Keratinocyte (primary cell): Measurements from ENCODE around the gene VANGL1. TPM values are rescaled to one million over a fixed set of nuclear protein-coding genes. Genes with fewer than 3 reads are reported as not detected.

Source experiments
- DNase-seq: peaks from one replicate; pipeline ENCODE4 v3.0.0-alpha.2; 2011; ENCODE audit warnings: low read depth, missing footprints, low spot score
- FAIRE-seq: peaks from 2 replicates; lab custom pipeline; 2011; peaks lifted over from hg19 to GRCh38; lab: Jason Lieb, UNC
- H2AFZ ChIP-seq: 2 replicates; pipeline ENCODE4 v1.6.0; 2012; ENCODE audit warnings: low read length, control low read depth, inconsistent platforms; ENCODE audit not compliant: control insufficient read depth
- H3K27ac ChIP-seq: 2 replicates; pipeline ENCODE4 v1.5.1; 2011; ENCODE audit warnings: low read length; ENCODE audit not compliant: control insufficient read depth, insufficient read depth
- H3K27me3 ChIP-seq: 3 replicates; pipeline ENCODE4 v1.6.0; 2011; ENCODE audit warnings: low read length; ENCODE audit not compliant: control insufficient read depth, insufficient read depth; ENCODE audit errors: extremely low read depth
- H3K36me3 ChIP-seq, 2 experiments: 2 replicates in 1 of 2; 3 replicates in 1 of 2; pipeline ENCODE4 v1.5.1; 2011; ENCODE audit warnings: low read length in 2 of 2, mild to moderate bottlenecking in 1 of 2; ENCODE audit not compliant: control insufficient read depth in 2 of 2, insufficient read depth in 2 of 2; ENCODE audit errors: extremely low read depth in 1 of 2
- H3K4me1 ChIP-seq: 3 replicates; pipeline ENCODE4 v1.5.1; 2011; ENCODE audit warnings: low read length; ENCODE audit not compliant: control insufficient read depth, insufficient read depth; ENCODE audit errors: extremely low read depth
- H3K4me2 ChIP-seq: 3 replicates; pipeline ENCODE4 v1.6.0; 2011; ENCODE audit warnings: low read depth, low read length; ENCODE audit not compliant: control insufficient read depth, insufficient read depth; ENCODE audit errors: extremely low read depth
- H3K4me3 ChIP-seq, 3 experiments: fragments of 200-600 bp in 1 of 3; sonication (generic) in 1 of 3; 2 replicates in 2 of 3; 3 replicates in 1 of 3; pipeline ENCODE4 v1.5.1; 2011 to 2016; ENCODE audit warnings: low read length in 3 of 3, mild to moderate bottlenecking in 3 of 3, control low read depth in 2 of 3, inconsistent platforms in 1 of 3, low read depth in 1 of 3, mixed read lengths in 1 of 3, mixed run types in 1 of 3, moderate library complexity in 1 of 3; ENCODE audit not compliant: control insufficient read depth in 2 of 3, insufficient read depth in 2 of 3; ENCODE audit errors: extremely low read depth in 1 of 3
- H3K79me2 ChIP-seq: 2 replicates; pipeline ENCODE4 v1.6.0; 2012; ENCODE audit warnings: low read length; ENCODE audit not compliant: control insufficient read depth, insufficient read depth
- H3K9ac ChIP-seq: 3 replicates; pipeline ENCODE4 v1.6.0; 2011; ENCODE audit warnings: low read length; ENCODE audit not compliant: control insufficient read depth, insufficient read depth; ENCODE audit errors: extremely low read depth
- H3K9me1 ChIP-seq: 3 replicates; pipeline ENCODE4 v1.6.0; 2011; ENCODE audit warnings: low read length; ENCODE audit not compliant: control insufficient read depth, insufficient read depth; ENCODE audit errors: extremely low read depth
- H3K9me3 ChIP-seq: 2 replicates; pipeline ENCODE4 v1.5.1; 2012; ENCODE audit warnings: low read depth, low read length; ENCODE audit not compliant: control insufficient read depth
- H4K20me1 ChIP-seq: 3 replicates; pipeline ENCODE4 v1.6.0; 2011; ENCODE audit warnings: low read length; ENCODE audit not compliant: control insufficient read depth, insufficient read depth; ENCODE audit errors: extremely low read depth
- CTCF ChIP-seq, 3 experiments: IDR thresholded peaks in 1 of 3; conservative IDR thresholded peaks in 1 of 3; optimal IDR thresholded peaks in 1 of 3; 2 replicates in 2 of 3; 3 replicates in 1 of 3; pipeline versions ENCODE3 to v1.5.1; 2011; ENCODE audit warnings: low read length in 3 of 3, mild to moderate bottlenecking in 3 of 3, moderate library complexity in 2 of 3, control low read depth in 1 of 3, inconsistent platforms in 1 of 3; ENCODE audit not compliant: insufficient read depth in 2 of 3; ENCODE audit errors: extremely low read depth in 1 of 3
- EZH2 ChIP-seq: IDR thresholded peaks from one replicate; pipeline ENCODE4 v1.6.1; 2012; ENCODE audit warnings: inconsistent platforms, mild to moderate bottlenecking, low read length, moderate library complexity
- dilution Hi-C: fragments of 300-500 bp; cut with MboI; formaldehyde crosslinking; loops from one replicate; pipeline ENCODE4 v1.7.0; 2020; ENCODE audit warnings: low sequenced_read_pairs; ENCODE audit not compliant: extremely low pct_ligation_motif_present
- polyA plus RNA-seq, 5 experiments: library from polyadenylated mRNA; depleted of rRNA in 3 of 5; stranded (reverse) in 3 of 5; stranded (forward) in 1 of 5; unstranded in 1 of 5; fragments of >200 nt; gene quantifications; 1 replicate in 1 of 5; 2 replicates in 3 of 5; 3 replicates in 1 of 5; pipeline versions ENCODE4 v1.2.1 to v1.2.3, GENCODE V29; 2011 to 2012; ENCODE audit warnings: missing spikeins in 2 of 5, low read depth in 1 of 5, low replicate concordance in 1 of 5

VANGL1 gene
- polyA plus RNA-seq, 1 donor (not counting 4 experiments of a cell fraction or from before 2014, with no cell fraction given) = 22.4 TPM

GRCh38 chr1:115697619-115698018 lies 55.8 kb downstream of the VANGL1 start:
- FAIRE-seq = no peak
- H3K9me1 ChIP-seq = no peaks in the 10 kb centered on the region

GRCh38 chr1:115701090-115701489 lies 59.3 kb downstream of the VANGL1 start:
- H3K4me2 ChIP-seq = no peak overlapping the region
- H2AFZ ChIP-seq = no peak overlapping the region
- dilution Hi-C loops = no loop called here
- H3K27ac ChIP-seq = no peak overlapping the region
- no peaks in the 10 kb centered on the region for H4K20me1 ChIP-seq
- H3K9me3 ChIP-seq = no peaks in the 10 kb centered on the region
- H3K4me1 ChIP-seq = peaks cover 11% of the 10 kb centered on the region
- no peaks in the 10 kb centered on the region for H3K79me2 ChIP-seq
- DNase-seq = no peak
- no peak overlapping the region for H3K9ac ChIP-seq
- H3K36me3 ChIP-seq = no peaks in the 10 kb centered on the region
- H3K4me3 ChIP-seq = no peak overlapping the region
- no peak for FAIRE-seq
- TF ChIP-seq EZH2 = no peak
- no peak for TF ChIP-seq CTCF (optimal IDR thresholded peaks at IDR 0.05 in 1 of 3, IDR thresholded peaks at IDR 0.05 in 1 of 3, conservative IDR thresholded peaks at IDR 0.05 in 1 of 3; ENCODE audit: extremely low read depth in 1 of 3, insufficient read depth in 2 of 3, low read length in 3 of 3)
- no peaks in the 10 kb centered on the region for H3K27me3 ChIP-seq
- H3K9me1 ChIP-seq = no peaks in the 10 kb centered on the region

More at GRCh38 chr1:115697619-115698018, 55.8 kb downstream of the VANGL1 start:
- H3K79me2 ChIP-seq = no peaks in the 10 kb centered on the region
- no peaks in the 10 kb centered on the region for H3K9me3 ChIP-seq
- H4K20me1 ChIP-seq = no peaks in the 10 kb centered on the region
- H3K27me3 ChIP-seq = no peaks in the 10 kb centered on the region
- no peak overlapping the region for H3K4me2 ChIP-seq
- H3K27ac ChIP-seq = no peak overlapping the region
- DNase-seq = no peak
- TF ChIP-seq CTCF (optimal IDR thresholded peaks at IDR 0.05 in 1 of 3, IDR thresholded peaks at IDR 0.05 in 1 of 3, conservative IDR thresholded peaks at IDR 0.05 in 1 of 3; ENCODE audit: extremely low read depth in 1 of 3, insufficient read depth in 2 of 3, low read length in 3 of 3) = no peak
- TF ChIP-seq EZH2 = no peak
- H3K4me3 ChIP-seq = no peak overlapping the region
- no peak overlapping the region for H3K9ac ChIP-seq
- H3K36me3 ChIP-seq = peaks cover 0 to 1% of the 10 kb centered on the region in 2 experiments
- dilution Hi-C loops = no loop called here
- no peak overlapping the region for H2AFZ ChIP-seq
- H3K4me1 ChIP-seq = no peaks in the 10 kb centered on the region
